Thymus (tissue), 11 donors: ENCODE data around the gene LMLN. TPM values are rescaled to one million over a fixed set of nuclear protein-coding genes. Genes with fewer than 3 reads are reported as not detected.

Source experiments
- DNase-seq, 9 donors: peaks; one replicate each; pipeline ENCODE4 v3.0.0-alpha.2; 2013; ENCODE audit warnings: low spot score in 9 of 9, low read depth in 6 of 9, missing footprints in 1 of 9
- H3K27ac ChIP-seq, 2 donors: one replicate each; pipeline ENCODE4 v1.5.1; 2013; ENCODE audit warnings: control low read depth in 1 of 2, low read depth in 1 of 2, low read length in 1 of 2, mild to moderate bottlenecking in 1 of 2, moderate library complexity in 1 of 2
- H3K27me3 ChIP-seq, 2 donors: one replicate each; pipeline ENCODE4 v1.5.1; 2013; ENCODE audit warnings: low read length in 1 of 2; ENCODE audit not compliant: control insufficient read depth in 2 of 2, insufficient read depth in 1 of 2
- H3K36me3 ChIP-seq, 2 donors: one replicate each; pipeline ENCODE4 v1.5.1; 2013; ENCODE audit warnings: low read length in 1 of 2, mild to moderate bottlenecking in 1 of 2, moderate library complexity in 1 of 2; ENCODE audit not compliant: control insufficient read depth in 2 of 2, insufficient read depth in 2 of 2
- H3K4me1 ChIP-seq, 2 donors: one replicate each; pipeline ENCODE4 v1.5.1; 2013; ENCODE audit warnings: low read length in 2 of 2; ENCODE audit not compliant: control insufficient read depth in 2 of 2, insufficient read depth in 2 of 2
- H3K4me3 ChIP-seq, 2 donors: one replicate each; pipeline ENCODE4 v1.5.1; 2013; ENCODE audit warnings: low read length in 2 of 2, control low read depth in 1 of 2, mild to moderate bottlenecking in 1 of 2
- H3K9me3 ChIP-seq, 2 donors: one replicate each; pipeline ENCODE4 v1.5.1; 2013; ENCODE audit warnings: low read length in 1 of 2, mild to moderate bottlenecking in 1 of 2; ENCODE audit not compliant: control insufficient read depth in 2 of 2, insufficient read depth in 1 of 2
- WGBS: extraction: QIAGEN DNeasy Blood & Tissue Kit; methylation state at CpG from one replicate; pipeline ENCODE4 v1.1.7; 2013; 5-methylcytosine and 5-hydroxymethylcytosine counted together
- polyA plus RNA-seq: library from polyadenylated mRNA; stranded (reverse); fragments of 200-250 nt; gene quantifications from one replicate; pipeline ENCODE4 v1.2.3, GENCODE V29; 2013
- total RNA-seq: library from RNA; stranded (reverse); fragments of 120-200 nt; gene quantifications from one replicate; pipeline ENCODE4 v1.2.4, GENCODE V29; 2013
- donor health status: healthy.

Gene LMLN
- total and polyA plus RNA-seq, 2 donors, result 1.4 to 2.2 TPM

- Histone ChIP-seq H3K27ac (no peak overlapping the region), H3K4me3 (no peak overlapping the region), H3K9me3 (no peaks in the 10 kb centered on the region), H3K27me3 (no peaks in the 10 kb centered on the region), H3K4me1 (no peaks in the 10 kb centered on the region), H3K36me3 (no peaks in the 10 kb centered on the region)
- no peak for DNase-seq
- over 99% methylated on average over 3 of the region's 3 CpGs for WGBS
Observed at GRCh38 chr3:197997936-197998335, 37.9 kb downstream of the LMLN start.

GRCh38 chr3:198017090-198017489 lies 57.1 kb downstream of the LMLN start:
- Histone ChIP-seq H3K4me3 (no peak overlapping the region), H3K27ac (no peak overlapping the region), H3K4me1 (no peaks in the 10 kb centered on the region), H3K27me3 (no peaks in the 10 kb centered on the region), H3K9me3 (no peaks in the 10 kb centered on the region), H3K36me3 (no peaks in the 10 kb centered on the region)
- no peak for DNase-seq
- WGBS, result 95% methylated on average over 5 of the region's 5 CpGs

GRCh38 chr3:198018416-198018815 lies 58.4 kb downstream of the LMLN start:
- no peaks in the 10 kb centered on the region for H3K27me3 ChIP-seq
- no peak overlapping the region for H3K27ac ChIP-seq
- no peak for DNase-seq
- H3K4me3 ChIP-seq, result no peak overlapping the region
- 90% methylated on average over 4 of the region's 4 CpGs for WGBS
- no peaks in the 10 kb centered on the region for H3K9me3 ChIP-seq
- H3K4me1 ChIP-seq, result no peaks in the 10 kb centered on the region
- H3K36me3 ChIP-seq, result no peaks in the 10 kb centered on the region

- 94% methylated on average over 2 of the region's 2 CpGs for WGBS
- DNase-seq, result no peak
- Histone ChIP-seq H3K4me1 (no peaks in the 10 kb centered on the region), H3K36me3 (no peaks in the 10 kb centered on the region), H3K9me3 (no peaks in the 10 kb centered on the region), H3K27me3 (no peaks in the 10 kb centered on the region), H3K4me3 (no peak overlapping the region), H3K27ac (no peak overlapping the region)
Observed at GRCh38 chr3:198019115-198019514, 59.1 kb downstream of the LMLN start.

- Histone ChIP-seq H3K36me3 (no peaks in the 10 kb centered on the region), H3K27ac (no peak overlapping the region), H3K4me3 (no peak overlapping the region), H3K4me1 (no peaks in the 10 kb centered on the region), H3K27me3 (no peaks in the 10 kb centered on the region), H3K9me3 (no peaks in the 10 kb centered on the region)
- 98% methylated on average over 5 of the region's 5 CpGs for WGBS
- no peak for DNase-seq
Observed at GRCh38 chr3:198021320-198021719, 61.3 kb downstream of the LMLN start.

GRCh38 chr3:198022604-198023003 lies 62.6 kb downstream of the LMLN start:
- Histone ChIP-seq H3K9me3 (no peaks in the 10 kb centered on the region), H3K4me1 (no peaks in the 10 kb centered on the region), H3K4me3 (no peak overlapping the region), H3K27ac (no peak overlapping the region), H3K36me3 (no peaks in the 10 kb centered on the region), H3K27me3 (no peaks in the 10 kb centered on the region)
- no peak for DNase-seq
- 95% methylated on average over 3 of the region's 3 CpGs for WGBS

- WGBS, result 95% methylated on average over 8 of the region's 8 CpGs
- Histone ChIP-seq H3K27me3 (no peaks in the 10 kb centered on the region), H3K4me1 (no peaks in the 10 kb centered on the region), H3K36me3 (no peaks in the 10 kb centered on the region), H3K4me3 (no peak overlapping the region), H3K9me3 (no peaks in the 10 kb centered on the region), H3K27ac (no peak overlapping the region)
- no peak for DNase-seq
Observed at GRCh38 chr3:198025644-198026043, 65.6 kb downstream of the LMLN start.

- 94% methylated on average over 5 of the region's 5 CpGs for WGBS
- Histone ChIP-seq H3K4me1 (no peaks in the 10 kb centered on the region), H3K27ac (no peak overlapping the region), H3K9me3 (no peaks in the 10 kb centered on the region), H3K36me3 (no peaks in the 10 kb centered on the region), H3K4me3 (no peak overlapping the region), H3K27me3 (no peaks in the 10 kb centered on the region)
- no peak for DNase-seq
Observed at GRCh38 chr3:198026620-198027019, 66.6 kb downstream of the LMLN start.

GRCh38 chr3:198027045-198027798 lies 67.2 kb downstream of the LMLN start:
- no peaks in the 10 kb centered on the region for H3K9me3 ChIP-seq
- H3K4me3 ChIP-seq, result no peak overlapping the region
- no peaks in the 10 kb centered on the region for H3K27me3 ChIP-seq
- H3K27ac ChIP-seq, result no peak overlapping the region
- DNase-seq, result no peak
- no peaks in the 10 kb centered on the region for H3K36me3 ChIP-seq
- no peaks in the 10 kb centered on the region for H3K4me1 ChIP-seq
- WGBS, result 98% methylated on average over 17 of the region's 17 CpGs
